Motor neuron (in vitro differentiated cells): ENCODE measurements around the gene ARMCX2. TPM values are rescaled to one million over a fixed set of nuclear protein-coding genes. Genes with fewer than 3 reads are reported as not detected.

Experiments used
- ATAC-seq, 8 experiments: fragments of 200-7000 bp; cut with Tn5 transposase; replicated peaks in 6 of 8; 2 replicates each; pipeline ENCODE4 v1.8.0; 2021; ENCODE audit warnings: mild to moderate bottlenecking in 8 of 8, moderate library complexity in 8 of 8
- H3K27ac ChIP-seq, 2 donors: fragments of 250-450 bp; sonication (Bioruptor Pico); 2 replicates each; pipeline ENCODE4 v1.9.0; 2021; ENCODE audit warnings: antibody characterized with exemption in 2 of 2, mild to moderate bottlenecking in 2 of 2, moderate library complexity in 1 of 2
- H3K4me1 ChIP-seq, 2 donors: fragments of 250-450 bp; sonication (Bioruptor Pico); replicated peaks in 1 of 2; 2 replicates each; pipeline ENCODE4 v1.6.1; 2021; ENCODE audit warnings: antibody characterized with exemption in 2 of 2, mild to moderate bottlenecking in 2 of 2, moderate library complexity in 1 of 2
- H3K4me3 ChIP-seq, 5 donors: fragments of 250-450 bp; sonication (Bioruptor Pico); 2 replicates each; pipeline ENCODE4 v1.9.0; 2021; ENCODE audit warnings: antibody characterized with exemption in 5 of 5, mild to moderate bottlenecking in 5 of 5, moderate library complexity in 4 of 5
- WGBS, 10 experiments: fragments of 450-650 bp; shearing (Covaris generic); methylation state at CpG; one replicate each; pipeline ENCODE4 v1.0.0; 2022; 5-methylcytosine and 5-hydroxymethylcytosine counted together
- in situ Hi-C, 9 experiments: fragments of 400-800 bp; cut with MboI; loops; one replicate each; pipeline ENCODE4 v1.15.0; 2021; ENCODE audit warnings: low sequenced_read_pairs in 9 of 9, low pct_unique_long_range_greater_than_20kb in 2 of 9; ENCODE audit not compliant: unreplicated experiment in 9 of 9
- total RNA-seq, 8 experiments: library from RNA; unstranded; fragments of 300-600 nt; gene quantifications; 2 replicates each; pipeline versions ENCODE4 v1.2.3 to v1.2.4, GENCODE V29; 2022

The ARMCX2 gene
- total RNA-seq: 100 to 1,000 TPM in 2 of 8 experiments, 10 to 100 TPM in 5, under 1 TPM in 1; 0.59 to 245 (median 57.9) TPM

DNA sequence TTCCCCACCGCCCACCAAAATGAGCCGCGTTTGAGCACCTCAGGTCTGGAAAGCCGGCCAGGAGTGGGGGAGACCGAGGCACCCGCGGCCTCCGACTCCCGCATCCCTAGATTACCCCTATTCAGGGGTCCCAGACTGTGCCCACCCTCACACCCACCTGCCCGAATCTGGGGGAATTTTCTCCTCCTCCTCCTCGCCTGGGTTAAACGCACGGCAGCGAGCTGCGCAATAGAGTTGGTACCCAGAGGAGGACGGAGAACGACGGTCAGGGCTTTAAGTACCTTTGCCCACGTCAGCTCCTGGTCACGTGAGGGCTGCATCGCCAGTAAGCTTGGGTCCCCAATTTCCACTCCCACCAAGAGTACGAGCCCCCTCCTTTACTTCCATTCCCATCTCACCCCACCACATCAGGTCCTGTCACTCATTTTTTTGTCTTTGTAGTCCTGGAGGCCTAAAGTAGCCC lies at the start of gene ARMCX2:
ARMCX2 (minus strand) TSS at position 250 of the 463 bp plus-strand sequence. CDS start 2,262 bp downstream, outside the sequence.
- in situ Hi-C loops: no loop called here
- ATAC-seq: peak in 7 of 8 experiments; percentile 57 to 88 (median 84)
- peak within 1 kb of the TSS; percentile 84 to 86 for H3K27ac ChIP-seq
- peak within 1 kb of the TSS; percentile 57 to 96 (median 79) for H3K4me3 ChIP-seq
- 0 to 27% methylated on average over 2 to 3 of the region's 22 CpGs; no CpG with 5 or more reads in 8 of the 10 experiments for WGBS, 10 experiments
- peaks cover 2 to 7% of the 10 kb centered on the region in 2 donors for H3K4me1 ChIP-seq

DNA sequence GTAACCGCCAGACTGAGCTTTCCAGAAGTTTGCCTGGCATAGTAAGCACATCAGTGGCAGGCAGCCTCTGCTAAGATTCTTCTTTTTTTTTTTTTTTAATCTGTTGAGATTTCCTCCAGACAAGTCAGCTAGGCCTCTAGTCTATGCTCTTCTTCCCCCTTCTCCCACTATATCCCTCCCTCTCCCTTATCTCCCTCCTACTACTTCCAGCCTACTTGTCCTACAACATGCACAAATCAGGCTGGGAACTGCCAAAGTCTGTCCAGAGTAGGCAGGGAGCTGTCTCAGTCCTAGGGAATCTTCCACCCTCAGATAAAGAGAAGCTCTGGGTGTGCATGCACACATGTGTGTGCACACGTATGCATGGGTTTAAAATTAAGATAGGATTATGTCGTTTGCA lies 49.7 kb upstream of the ARMCX2 start:
- no peak for ATAC-seq
- Histone ChIP-seq H3K4me1 (peaks cover 7 to 8% of the 10 kb centered on the region in 2 donors), H3K27ac (no peak overlapping the region), H3K4me3 (no peak overlapping the region)
- WGBS, 10 experiments: 48 to 100% (median 100%) methylated on average over 1 to 3 of the region's 3 CpGs; no CpG with 5 or more reads in 5 of the 10 experiments
- in situ Hi-C loops: no loop called here

DNA sequence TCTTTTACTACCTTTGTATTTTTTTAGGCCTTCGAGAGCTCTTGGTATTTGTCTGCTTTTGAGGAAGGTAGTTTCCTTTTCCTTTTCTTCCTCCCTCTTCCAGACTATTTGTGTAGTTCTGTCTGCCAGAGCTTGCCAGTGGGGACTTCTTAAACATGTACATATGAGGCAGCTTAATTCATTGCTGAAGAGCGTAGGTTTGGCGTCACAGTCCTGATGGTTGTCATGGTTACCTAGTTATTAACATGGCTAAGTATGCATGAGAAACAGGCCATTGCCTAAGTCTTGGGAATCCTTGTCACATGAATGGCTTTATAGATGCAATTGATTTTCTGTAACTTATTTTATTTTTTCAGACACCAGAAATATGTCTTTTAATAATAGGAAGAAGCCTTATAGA lies 48.5 kb upstream of the ARMCX2 start:
- 0 to 40% (median 17%) methylated on average over 1 to 3 of the region's 3 CpGs; no CpG with 5 or more reads in 4 of the 10 experiments for WGBS, 10 experiments
- peak; percentile 29 to 100 (median 75) for ATAC-seq
- Histone ChIP-seq H3K4me1 (peaks cover 7 to 8% of the 10 kb centered on the region in 2 donors), H3K4me3 (no peak overlapping the region), H3K27ac (no peak overlapping the region)
- in situ Hi-C loops: no loop called here

DNA sequence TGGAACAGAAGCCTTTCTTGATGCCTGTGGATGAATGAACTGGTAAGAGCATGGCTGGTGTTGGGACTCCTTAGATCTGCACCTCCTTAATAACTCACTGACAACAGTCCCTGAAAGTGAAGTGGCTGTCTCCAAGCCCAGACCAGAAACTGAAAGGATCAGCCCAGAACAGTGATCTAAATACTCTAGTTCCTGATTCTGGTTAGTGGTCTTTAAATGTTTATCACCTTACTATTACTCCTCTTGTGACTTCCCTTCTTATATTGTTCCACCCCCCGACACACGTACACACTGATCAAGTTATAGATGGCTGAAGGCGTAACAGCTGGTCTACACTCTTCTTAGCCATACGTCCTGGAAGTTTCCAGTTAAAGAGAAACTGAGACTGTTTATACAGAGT lies 33.8 kb upstream of the ARMCX2 start:
- in situ Hi-C loops: no loop called here
- Histone ChIP-seq H3K27ac (no peak overlapping the region), H3K4me3 (no peak overlapping the region), H3K4me1 (no peaks in the 10 kb centered on the region)
- no peak for ATAC-seq
- 60 to 100% (median 68%) methylated on average over 2 to 4 of the region's 4 CpGs; no CpG with 5 or more reads in 7 of the 10 experiments for WGBS, 10 experiments

DNA sequence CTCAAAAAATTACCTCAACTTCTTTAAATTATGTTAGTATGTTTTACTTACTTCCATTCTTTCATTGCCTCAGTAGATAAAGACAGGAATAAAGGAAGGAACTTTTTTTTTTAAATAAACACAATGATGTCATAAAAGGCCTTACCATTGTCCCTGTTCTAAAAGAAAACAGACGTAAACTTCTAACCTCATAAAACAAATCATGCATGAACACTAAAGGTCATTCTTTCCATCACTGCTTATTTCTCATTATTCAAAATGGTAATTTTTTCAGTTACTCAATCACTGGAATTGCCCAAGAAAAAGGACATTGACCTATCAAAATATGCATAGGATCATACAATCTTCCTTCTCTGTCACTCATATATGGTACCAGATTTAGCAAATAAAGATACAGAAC lies 32.2 kb upstream of the ARMCX2 start:
- in situ Hi-C loops: no loop called here
- WGBS, 10 experiments: 0 to 80% (median 38%) methylated on average over 1 of the region's 1 CpG; no CpG with 5 or more reads in 4 of the 10 experiments
- ATAC-seq: peak in 2 of 8 experiments; percentile 54 to 61
- Histone ChIP-seq H3K27ac (no peak overlapping the region), H3K4me3 (no peak overlapping the region), H3K4me1 (no peaks in the 10 kb centered on the region)

DNA sequence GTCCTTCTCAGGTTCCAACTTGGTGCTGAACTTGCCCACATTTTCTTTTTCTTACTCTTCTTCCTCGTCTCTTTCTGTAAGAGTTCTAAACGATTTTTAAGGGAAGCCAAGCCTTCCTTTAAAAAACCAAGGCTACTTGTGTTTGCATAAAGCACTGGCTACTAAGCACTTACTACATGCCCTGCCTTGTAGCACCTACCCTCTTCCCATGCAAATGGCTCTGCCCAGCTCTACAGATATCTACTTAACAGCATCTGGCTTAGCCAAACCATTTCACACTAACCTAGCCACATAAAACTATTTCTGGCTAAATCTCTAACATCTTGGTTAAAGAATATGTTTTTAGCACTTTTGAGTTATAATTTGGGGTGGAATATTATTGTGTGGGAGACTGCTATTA lies 26.9 kb upstream of the ARMCX2 start:
- in situ Hi-C loops: no loop called here
- 8 to 69% (median 47%) methylated on average over 2 of the region's 2 CpGs; no CpG with 5 or more reads in 4 of the 10 experiments for WGBS, 10 experiments
- Histone ChIP-seq H3K4me3 (no peak overlapping the region), H3K4me1 (peaks cover 0 to 3% of the 10 kb centered on the region in 2 donors), H3K27ac (no peak overlapping the region)
- ATAC-seq: no peak

DNA sequence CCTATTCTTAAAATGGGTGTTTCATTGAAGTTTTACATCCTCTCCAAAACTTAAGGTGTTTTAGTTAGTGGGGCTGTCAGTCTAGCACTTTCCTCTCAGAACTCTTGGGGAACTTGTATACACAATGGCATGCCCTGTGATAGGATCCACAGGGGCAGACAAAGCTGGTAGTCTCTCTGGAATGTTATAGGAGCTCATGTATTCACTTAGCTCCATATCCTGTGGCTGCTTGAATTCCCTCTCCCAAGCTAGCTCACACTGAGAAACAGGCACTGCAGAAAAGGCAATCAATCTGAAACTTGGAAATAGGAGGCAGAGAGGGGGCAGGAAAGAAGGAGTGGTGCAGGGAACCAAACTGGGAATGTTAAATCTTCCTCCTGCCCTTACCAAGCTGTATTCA lies 26.3 kb upstream of the ARMCX2 start:
- H3K4me3 ChIP-seq: no peak overlapping the region
- H3K4me1 ChIP-seq: peaks cover 0 to 3% of the 10 kb centered on the region in 2 donors
- peak in 1 of 8 experiments; percentile 47 for ATAC-seq
- in situ Hi-C loops: no loop called here
- H3K27ac ChIP-seq: no peak overlapping the region

DNA sequence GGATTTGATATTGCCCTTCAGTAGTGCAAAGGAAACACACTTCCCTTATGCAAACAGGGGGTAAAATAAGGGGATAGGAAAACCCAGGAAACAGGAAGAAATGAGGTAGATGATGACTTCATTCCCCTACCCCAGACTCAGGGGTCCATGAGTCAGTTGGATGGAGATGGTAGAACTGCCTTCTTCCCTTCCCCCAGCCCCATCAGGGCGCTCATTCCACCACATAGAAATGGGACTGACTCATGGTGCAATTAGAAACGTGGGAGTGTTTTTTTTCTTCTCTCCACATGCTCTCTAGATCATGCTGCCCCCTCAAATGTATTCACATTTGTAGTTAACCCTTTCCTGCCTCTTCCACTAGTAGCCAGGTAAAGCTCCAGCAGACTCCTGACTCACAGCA lies 23.1 kb upstream of the ARMCX2 start:
- Histone ChIP-seq H3K4me3 (no peak overlapping the region), H3K27ac (no peak overlapping the region), H3K4me1 (peaks cover 0 to 3% of the 10 kb centered on the region in 2 donors)
- WGBS, 10 experiments: 0 to 100% (median 15%) methylated on average over 1 to 2 of the region's 2 CpGs; no CpG with 5 or more reads in 6 of the 10 experiments
- in situ Hi-C loops: no loop called here
- ATAC-seq: peak in 1 of 8 experiments; percentile 24

DNA sequence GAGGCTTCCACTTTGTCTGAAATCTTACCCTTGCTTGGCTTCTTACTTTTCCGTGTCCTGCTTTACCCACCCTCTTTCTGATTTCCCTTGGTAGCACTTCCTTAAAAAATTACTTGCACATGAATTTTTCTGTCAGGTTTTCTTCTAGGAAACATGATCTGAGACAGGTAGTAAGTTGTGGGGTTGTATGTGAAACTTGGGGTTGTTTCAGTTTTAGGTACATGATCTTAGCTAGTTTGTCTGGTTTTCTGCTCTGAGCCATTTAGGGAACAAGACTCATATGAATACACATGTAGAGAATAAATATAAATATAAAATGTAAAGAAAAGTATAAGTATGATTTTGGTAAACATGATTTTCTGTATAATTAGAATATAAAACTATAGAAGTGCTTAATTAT lies 17.4 kb upstream of the ARMCX2 start:
- Histone ChIP-seq H3K4me3 (no peak overlapping the region), H3K4me1 (no peaks in the 10 kb centered on the region), H3K27ac (no peak overlapping the region)
- in situ Hi-C loops: no loop called here
- ATAC-seq: no peak
- WGBS, 10 experiments: 40 to 73% methylated on average over 1 of the region's 1 CpG; no CpG with 5 or more reads in 8 of the 10 experiments

DNA sequence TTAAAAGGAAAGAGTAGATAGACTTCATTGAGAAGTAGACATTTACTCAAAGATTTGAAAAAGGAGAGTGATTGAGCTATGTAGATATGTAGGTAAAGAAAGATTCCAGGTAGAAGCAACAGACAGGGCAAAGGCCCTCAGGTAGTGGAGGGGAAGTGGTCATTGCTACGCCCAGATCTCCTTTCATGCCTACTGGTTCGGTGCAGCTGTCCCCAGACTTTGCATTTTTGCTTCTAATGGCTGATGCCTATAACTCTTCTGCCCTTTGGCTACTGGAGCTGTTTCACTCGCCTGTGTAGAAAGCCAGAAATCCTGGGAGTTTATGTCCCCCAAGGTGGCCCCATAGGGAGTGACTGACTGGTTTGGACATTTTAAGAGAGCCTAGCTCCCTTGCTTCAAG lies 16.9 kb upstream of the ARMCX2 start:
- in situ Hi-C loops: no loop called here
- 7 to 100% (median 25%) methylated on average over 1 to 3 of the region's 3 CpGs; no CpG with 5 or more reads in 7 of the 10 experiments for WGBS, 10 experiments

DNA sequence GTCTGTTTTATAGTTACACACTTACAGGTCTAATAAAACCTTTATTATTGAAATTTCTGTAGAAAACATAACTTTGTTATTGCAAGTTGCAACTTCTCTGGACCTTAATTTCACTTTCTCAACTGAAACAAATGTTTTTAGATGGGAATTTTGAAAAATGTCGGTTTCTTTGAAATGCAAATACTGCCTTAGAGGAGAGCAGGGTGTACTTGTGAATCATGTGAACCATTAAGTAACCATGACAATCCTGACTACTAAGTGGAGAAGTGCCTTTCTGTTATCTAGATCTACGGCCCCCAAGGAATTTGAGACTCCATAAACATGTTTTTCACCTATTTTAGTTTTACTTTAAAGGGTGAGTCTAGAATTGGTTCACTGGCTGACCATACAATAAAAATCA lies 8.5 kb upstream of the ARMCX2 start:
- 0 to 4% methylated on average over 1 to 2 of the region's 2 CpGs; no CpG with 5 or more reads in 8 of the 10 experiments for WGBS, 10 experiments
- no peaks in the 10 kb centered on the region for H3K4me1 ChIP-seq
- ATAC-seq: peak in 2 of 8 experiments; percentile 35 to 47
- no peak overlapping the region for H3K27ac ChIP-seq
- in situ Hi-C loops: no loop called here
- no peak overlapping the region for H3K4me3 ChIP-seq

More for the DNA sequence above, 16.9 kb upstream of the ARMCX2 start:
- Histone ChIP-seq H3K4me3 (no peak overlapping the region), H3K27ac (no peak overlapping the region), H3K4me1 (no peaks in the 10 kb centered on the region)
- no peak for ATAC-seq

DNA sequence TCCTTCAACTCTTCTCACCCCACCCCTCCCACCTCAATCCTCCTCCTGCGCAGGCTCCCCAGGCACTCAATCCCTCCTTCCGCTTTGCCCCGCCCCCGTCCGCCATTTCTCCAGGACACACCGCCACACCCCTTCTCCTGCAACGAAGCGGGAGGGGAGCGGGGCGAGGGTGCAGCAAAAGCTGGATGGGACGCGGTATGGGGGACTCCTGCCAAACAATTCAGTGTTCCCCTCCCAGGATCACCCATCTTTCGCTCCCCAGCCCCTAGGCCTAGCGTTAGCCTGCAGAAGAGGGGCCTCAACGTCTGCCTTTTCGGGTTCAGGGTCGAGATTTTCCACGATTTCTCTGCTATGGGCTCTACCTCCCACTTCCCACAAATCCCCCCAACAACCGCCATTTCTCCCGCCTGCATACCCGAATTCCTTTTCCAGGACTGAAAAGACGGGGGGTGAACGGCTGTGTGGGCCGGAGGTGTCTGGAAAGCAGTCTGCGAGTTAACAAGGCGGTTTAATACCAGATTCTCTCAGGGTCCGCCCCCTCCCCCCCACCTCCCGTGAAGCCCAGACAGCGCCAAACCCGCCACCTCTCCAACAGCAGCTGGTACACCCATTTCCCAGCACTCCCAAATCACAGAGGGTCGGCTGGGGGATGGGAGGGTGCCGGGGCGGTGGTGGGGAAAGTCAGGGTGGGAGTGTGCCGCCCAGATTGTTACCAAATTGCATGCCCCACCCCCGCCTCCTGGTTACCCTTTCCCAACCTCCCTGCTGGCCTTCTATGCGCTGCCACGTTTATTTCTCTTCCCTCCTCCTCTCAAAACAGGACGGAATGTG lies 774 bp downstream of the ARMCX2 start:
- WGBS, 10 experiments: no CpG with 5 or more reads among the region's 38 CpGs
- peak; percentile 75 to 93 (median 84) for ATAC-seq
- Histone ChIP-seq H3K27ac (peak overlapping the region; percentile 84 to 86), H3K4me1 (peaks cover 2 to 7% of the 10 kb centered on the region in 2 donors), H3K4me3 (peak overlapping the region; percentile 57 to 96 (median 79))
- in situ Hi-C loops: no loop called here

DNA sequence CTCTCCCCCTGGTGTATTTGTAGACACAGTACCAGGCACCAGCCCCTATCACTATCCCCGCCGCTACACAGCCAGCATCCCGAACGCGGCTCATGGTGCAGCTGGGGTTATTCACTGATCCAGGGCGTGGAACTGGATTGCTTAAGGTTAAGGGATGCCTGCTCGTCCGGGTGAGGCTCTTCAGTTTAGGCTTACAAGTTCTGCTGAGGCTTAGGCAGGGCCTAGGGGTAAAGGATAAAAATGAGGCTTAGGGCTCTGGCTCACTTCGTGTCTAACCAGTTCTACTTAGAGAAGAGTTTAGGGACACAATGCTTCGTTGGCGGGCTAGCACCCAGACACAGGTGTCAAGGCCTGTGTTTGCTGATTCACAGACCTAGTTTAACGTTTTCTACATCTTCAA lies 2.2 kb downstream of the ARMCX2 start:
- in situ Hi-C loops: no loop called here
- no peak for ATAC-seq
- peaks cover 2 to 7% of the 10 kb centered on the region in 2 donors for H3K4me1 ChIP-seq
- no peak overlapping the region for H3K4me3 ChIP-seq
- 40 to 100% (median 90%) methylated on average over 1 to 6 of the region's 12 CpGs; no CpG with 5 or more reads in 5 of the 10 experiments for WGBS, 10 experiments
- no peak overlapping the region for H3K27ac ChIP-seq
